A549 (cell line): ENCODE data around the gene SLC7A10.

Experiments
- CBX2 ChIP-seq: fragments of 200-600 bp; sonication (generic); IDR thresholded peaks from 2 replicates; pipeline ENCODE4 v1.6.1; 2016; ENCODE audit warnings: low read depth, mild to moderate bottlenecking, borderline replicate concordance
- CTCF ChIP-seq: fragments of >200 bp; sonication (Bioruptor Twin); formaldehyde crosslinking; IDR thresholded peaks from 3 replicates; pipeline ENCODE4 v1.5.1; 2016
- RARB ChIP-seq: fragments of 250-450 bp; sonication (Bioruptor Pico); IDR thresholded peaks from 2 replicates; pipeline ENCODE4 v1.8.0; 2021; ENCODE audit warnings: mild to moderate bottlenecking, moderate library complexity

GRCh38 chr19:33187183-33187540 lies 38.5 kb downstream of the SLC7A10 start:
- TF ChIP-seq CTCF (no peak), CBX2 (no peak), RARB (no peak)
